GM19395 (cell line): Measurements from ENCODE around the gene SBF1.
A peak's percentile ranks its signal among the peaks of the same experiment; 100 is the strongest.

Experiments
- ATAC-seq: cut with Tn5 transposase; IDR thresholded peaks from one replicate; pipeline ENCODE4 v1.9.1; 2021; ENCODE audit warnings: mild to moderate bottlenecking, moderate library complexity; ENCODE audit not compliant: unreplicated experiment

The SBF1 gene

DNA sequence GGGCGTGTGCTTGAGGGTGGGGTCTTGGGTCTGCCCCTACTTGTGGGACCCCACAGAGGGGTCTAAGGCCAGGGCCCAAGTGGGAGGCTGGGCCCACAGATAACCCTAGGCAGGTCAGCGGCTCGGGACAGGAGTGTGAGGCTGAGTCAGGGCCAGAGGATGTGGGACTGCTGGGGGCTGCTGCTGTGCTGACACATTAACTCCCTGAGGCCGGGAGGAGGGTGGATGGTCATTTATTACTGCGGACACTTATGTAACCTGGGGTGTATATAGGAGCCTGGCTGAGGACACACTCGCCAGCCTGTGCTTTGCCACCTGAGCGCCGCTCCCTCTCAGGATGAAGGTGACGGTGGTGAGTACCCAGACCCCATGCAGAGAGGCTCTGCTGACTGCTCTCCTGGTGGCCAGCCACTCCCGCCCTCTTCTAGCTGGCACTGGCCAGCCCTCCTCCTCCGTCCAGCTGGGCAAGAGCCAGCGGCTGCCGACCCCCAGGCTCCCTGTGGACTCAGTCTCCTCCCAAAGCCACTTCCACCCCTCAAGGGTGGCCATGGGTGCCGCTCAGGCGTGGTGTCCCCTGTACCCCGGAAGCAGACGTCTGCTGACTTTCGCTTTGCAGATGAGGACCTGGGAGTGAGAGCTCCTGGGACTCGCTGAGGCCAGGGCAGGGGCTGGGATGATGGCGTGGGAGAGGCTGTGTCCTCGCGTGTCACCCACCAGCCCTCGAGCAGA lies 11.9 kb upstream of the SBF1 start, which contains the start of gene MIOX:
TSS of gene MIOX (plus strand) at position 299 of the 729 bp plus-strand sequence. CDS start at position 338, 39 bp downstream.
- no peak for ATAC-seq

DNA sequence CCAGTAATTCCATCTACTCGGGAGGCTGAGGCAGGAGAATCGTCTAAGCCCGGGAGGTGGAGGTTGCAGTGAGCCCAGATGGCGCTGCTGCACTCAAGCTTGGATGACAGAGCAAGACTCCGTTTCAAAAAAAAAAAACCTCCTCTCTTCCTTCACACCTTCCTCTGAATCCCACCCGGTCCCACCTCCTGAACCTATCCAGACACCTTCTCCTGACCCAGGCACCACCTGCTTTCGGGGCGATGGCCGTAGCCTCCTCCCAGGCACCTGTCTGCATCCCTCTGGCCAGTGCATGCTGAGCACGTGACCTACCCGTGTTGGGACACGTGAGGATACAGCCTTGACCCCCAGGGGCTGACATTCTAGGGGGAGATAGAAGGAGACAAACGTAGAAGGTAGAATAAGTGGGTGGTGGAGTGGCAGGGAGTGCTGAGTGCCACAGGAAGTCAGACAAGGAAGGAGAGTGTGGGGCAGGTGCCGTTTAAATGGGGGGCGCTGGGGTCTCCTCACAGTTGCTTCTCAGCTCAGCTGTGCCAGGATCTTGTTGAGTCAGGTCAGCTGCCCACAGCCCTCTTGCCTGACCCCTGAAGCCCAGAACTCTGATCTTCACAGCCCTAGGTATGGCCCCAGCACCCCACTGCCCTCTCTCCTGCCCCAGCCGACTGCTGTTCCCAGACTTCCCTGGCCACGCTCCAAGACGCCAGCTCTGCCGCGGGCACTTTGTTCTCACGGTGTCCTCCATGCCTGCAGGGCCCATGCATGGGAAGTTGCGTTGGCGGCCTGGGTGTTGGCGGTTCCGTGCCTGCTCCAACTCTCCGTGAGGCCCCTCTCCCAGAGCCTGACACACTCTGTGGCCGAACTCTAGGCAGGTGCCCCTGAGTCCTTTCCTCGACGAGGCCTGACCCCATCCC lies 10.6 kb upstream of the SBF1 start:
- no peak for ATAC-seq

DNA sequence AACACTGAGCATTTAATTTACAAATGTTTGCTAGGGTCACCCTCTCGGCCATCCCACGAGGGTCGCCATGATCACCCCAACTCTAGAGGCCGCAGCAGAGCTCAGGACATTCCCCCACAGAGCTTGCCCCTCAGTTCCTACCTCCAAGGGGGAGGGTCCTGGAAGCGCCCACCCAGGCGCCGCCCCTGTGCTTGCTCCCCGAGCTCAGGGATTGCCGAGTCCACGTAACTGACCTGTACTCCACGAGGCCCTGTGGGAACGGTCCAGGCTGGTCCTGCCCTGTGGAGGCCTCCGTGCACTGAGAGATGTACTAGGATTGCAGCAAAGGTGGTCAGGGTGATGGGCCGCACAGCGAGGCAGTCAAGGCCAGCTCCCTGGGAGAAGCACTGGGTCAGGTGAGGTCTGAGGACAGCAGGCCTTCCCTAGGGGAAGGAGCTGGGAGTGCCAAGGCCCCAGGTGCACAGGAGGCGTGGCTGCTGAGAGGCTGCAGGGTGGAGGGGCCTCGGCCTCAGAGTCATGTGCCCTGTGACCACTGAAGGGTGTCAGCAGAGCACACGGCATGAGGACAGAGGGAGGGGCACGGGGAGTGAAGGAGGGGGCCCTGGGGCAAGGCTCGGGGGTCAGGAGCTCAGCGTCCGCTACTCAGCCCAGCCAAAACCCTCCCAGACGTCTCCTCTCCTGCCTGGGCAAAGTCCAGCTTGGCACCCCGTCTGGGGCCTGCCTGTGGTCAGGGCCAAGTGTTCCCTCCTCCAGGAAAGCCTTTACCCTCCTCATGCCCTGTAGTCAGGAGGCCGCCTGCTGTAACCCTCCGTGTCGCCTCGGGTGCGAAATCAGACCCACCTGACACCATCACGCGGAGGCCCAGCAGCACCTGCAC lies 9.4 kb upstream of the SBF1 start:
- no peak for ATAC-seq

DNA sequence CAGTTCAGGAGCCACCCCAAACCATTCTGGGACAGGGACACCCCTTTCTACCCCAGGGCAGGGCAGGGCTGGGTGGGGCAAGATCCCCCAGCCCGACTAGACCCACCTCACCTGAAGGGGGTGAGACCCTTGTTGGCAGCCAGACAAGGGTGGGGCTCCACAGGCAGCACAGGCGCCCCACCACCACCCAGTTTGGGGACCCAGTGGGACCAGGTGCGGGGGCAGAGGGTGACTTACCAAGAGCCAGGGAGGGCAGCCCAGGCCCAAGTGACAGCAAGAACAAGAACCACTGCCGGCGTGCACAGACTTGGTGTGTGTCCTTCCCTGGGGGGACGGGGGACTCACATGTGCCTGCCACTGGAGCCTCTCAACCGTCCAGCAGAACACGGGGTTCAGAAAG lies 8.7 kb upstream of the SBF1 start:
- ATAC-seq, result no peak

DNA sequence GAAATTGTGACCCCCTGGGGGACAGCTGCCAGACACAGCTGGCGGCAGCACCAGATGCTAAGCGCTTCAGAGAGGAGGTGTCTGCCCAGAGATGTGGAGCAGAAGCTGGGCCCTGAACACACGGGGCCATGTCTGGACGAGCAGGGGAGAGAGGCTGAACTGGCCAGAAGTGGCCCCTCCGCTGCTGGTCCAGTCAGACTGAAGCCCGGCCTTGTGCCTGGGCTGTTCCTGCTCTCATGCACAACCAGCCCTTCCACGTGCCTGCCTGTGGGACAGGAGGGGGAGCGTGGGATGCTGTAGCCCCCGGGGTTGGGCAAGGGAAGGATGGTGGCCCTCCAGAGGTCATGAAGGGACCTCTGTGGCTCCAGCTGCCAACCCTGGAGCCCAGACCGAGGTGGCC lies 8.3 kb upstream of the SBF1 start:
- no peak for ATAC-seq

DNA sequence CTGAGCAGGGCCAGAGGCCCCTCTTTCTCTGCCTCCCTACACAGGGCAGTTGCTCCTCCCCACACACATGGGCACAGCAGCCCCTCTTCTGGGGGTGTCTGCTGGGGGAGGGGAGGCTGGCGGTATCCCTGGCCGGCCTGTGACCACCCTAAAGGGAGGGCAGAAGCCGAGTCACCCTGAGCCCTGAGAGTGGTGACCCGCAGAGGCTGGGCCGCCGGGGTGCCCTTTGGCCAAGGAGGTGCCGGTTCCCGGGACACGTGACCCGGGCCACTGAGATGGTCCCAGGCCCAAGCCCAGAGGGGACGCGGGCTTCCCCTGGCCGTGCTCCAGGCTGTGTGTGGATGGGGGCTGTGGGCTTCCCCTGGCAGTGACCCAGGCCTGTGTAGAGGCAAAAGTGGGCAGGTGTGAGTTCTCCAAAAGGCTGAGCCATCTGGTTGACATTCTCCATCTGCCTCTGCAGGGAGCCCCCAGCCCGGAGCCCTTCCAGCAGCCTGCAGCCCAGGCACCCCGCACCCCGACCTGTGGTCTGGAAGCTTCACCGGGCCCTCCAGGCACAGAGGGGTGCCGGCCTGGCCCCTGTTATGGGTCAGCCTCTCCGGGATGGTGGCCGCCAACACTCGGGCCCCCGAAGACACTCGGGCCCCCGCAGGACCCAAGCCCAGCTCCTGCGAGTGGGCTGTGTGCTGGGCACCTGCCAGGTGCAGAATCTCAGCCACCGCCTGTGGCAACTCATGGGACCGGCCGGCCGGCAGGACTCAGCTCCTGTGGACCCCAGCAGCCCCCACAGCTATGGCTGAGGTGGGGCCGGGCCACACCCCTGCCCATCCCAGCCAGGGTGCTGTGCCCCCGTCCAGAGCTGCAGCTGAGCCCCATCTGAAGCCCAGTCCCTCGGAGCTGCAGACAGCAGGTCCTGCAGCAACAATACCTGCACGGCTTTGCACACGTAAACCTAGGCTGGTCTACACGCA lies 7.6 kb upstream of the SBF1 start:
- ATAC-seq, result no peak

DNA sequence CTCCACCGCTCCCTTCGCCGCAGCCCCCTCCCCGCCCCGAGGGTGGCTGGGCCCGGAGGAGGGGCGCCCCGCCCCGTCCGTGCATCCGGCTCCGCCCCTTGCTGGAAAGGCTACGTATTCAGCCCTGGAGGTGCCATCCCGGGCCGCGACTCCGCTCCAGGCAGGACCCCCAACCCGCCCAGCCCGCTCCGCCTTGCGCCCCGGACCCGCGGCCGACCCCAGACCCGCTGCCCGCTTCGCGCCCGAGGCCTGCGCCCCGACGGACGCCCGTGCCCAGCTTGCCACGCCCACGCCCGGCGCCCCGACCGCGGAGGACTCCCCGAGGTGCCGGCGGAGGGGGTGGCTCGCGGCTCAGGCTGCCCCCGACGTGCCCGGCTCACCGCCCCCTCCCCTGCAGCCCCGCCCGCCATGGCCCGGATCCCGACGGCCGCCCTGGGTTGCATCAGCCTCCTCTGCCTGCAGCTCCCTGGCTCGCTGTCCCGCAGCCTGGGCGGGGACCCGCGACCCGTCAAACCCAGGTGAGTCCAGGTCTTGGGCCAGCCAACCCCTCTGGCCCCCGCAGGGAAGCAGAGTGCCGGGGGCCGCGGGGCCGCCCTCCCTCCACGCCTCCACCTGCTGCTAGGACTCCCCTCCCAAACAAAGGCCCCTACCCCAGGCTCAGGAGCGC lies 6.7 kb upstream of the SBF1 start, which contains the start of gene ADM2:
TSS of gene ADM2 (plus strand) at position 104 of the 667 bp plus-strand sequence. CDS start at position 409, 305 bp downstream.
- no peak for ATAC-seq

DNA sequence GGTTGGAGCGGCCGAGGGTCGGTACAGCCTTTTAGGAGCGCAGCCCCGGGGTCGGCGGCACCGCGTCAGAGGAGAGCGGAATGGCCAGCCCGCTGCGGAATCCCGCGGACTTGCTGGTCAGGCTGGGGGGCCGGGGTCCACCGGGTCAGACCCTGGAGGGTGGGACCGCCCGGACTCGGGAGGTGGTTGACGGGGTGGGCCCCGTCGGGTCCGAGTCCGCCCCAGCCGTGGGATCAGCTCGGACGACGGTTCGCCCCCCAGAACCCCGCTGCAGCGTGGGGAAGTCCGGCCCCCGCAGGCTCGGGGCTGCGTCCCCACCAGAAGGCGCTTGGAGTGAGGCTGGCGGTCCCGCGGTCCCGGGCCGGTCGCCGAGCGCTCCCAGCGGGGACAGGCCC lies 6.2 kb upstream of the SBF1 start:
- no peak for ATAC-seq

DNA sequence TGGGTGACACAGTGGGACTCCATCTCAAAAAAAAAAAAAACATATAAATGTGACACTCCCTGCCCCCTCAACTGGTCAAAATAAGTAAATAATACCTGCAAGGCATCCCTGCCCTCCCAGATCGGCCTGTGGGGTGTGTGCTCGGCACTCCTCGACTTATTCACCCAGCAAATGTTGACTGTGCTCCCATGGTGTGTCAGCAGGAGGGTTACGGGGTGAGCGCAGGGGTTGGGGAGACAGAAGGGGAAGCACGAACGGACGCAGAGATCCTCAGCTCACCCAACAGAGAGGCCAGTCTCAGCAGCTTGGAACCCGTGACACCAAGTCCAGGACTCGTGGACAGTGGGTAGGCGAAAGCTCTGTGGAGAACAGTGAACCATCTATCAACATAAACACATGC lies 4.9 kb upstream of the SBF1 start:
- ATAC-seq, result no peak

DNA sequence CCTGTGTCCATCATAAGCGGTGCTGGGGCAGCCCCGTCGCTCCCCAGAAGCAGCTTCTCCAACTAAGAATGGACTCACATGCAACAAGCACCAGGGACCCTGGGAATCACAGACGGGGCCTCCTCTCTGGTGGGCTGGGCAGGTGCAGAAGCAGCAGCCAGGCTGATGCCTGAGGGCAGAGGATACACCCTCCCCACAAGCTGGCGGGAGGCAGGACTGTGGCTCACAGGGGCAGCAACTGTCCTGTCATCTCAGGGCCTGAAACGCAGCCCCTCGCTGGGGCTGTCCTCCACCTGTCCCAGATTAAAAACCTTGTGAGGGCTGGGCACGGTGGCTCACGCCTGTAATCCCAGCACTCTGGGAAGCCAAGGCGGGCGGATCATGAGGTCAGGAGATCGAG lies 3.1 kb upstream of the SBF1 start:
- ATAC-seq, result no peak

DNA sequence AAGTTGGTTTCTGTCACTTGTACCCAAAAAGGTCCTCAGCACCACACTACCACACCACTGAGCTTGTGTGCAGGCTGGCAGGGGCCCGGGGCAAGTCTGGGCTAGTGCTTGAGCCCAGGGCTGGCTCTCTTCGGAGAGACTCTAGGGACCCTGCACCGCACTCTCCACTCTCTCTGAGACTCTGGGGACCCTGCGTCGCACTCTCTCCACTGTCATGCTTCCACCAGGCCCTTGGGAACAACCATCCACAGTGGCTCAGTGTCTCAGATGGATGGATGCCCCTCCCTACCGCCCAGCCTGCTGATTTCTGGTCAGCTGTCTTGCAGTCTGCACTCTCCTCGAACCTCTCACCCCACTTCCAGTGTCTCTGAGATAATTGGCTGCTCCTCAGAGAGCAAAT lies 2.0 kb upstream of the SBF1 start:
- ATAC-seq, result no peak

DNA sequence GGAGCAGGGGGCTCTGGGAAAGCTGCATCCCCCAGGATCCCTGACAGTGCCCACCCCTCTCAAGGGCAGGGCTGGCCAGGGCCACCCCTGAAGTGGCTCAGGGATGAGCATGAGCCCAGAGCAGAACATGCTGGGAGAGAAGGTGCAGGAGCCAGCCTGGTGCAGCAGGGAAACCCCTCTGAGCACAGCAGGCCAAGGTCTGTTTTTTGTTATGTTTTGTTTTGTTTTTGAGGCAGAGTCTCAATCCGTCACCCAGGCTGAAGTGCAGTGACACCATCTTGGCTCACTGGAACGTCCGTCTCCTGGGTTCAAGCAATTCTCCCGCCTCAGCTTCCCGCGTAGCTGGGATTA lies 792 bp upstream of the SBF1 start:
- no peak for ATAC-seq

DNA sequence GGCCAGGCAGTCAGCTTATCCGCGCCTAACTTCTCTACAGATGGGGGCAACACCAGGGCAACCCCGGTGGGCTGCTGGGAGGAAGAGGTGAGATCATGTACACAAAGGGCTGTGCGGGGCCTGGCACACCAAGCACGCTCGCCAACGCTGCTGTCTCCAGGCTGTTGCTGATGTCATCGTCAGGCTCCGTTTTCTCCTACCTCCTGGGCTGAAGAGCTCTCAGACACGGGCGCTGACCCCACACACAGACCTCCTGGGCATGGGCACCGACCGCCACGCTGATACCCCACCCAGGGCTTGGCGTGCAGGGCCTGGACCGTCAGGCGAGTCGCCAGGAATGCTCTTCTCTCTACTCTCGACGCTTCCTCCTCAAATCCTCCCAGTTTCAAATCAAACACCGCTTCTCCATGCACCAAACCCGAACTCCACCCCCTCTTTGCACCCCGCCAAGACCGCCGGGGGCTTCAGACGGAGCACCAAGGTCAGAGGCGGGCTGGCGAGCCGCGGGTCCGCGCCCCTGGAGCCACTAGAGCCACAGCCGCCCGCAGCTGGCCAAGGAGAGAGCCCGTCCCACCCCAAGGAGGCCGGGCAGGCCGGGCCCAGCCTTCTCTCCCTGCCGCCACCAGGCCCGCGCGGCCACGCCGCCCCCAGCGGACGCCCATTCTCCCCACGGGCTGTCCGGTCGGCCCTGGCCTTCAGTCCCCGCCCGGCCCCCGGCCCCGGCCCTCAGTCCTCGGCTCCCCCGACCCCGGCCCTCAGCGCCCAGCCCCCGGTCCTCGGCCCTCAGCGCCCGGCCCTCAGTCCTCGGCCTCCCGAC lies 772 bp downstream of the SBF1 start:
- no peak for ATAC-seq

DNA sequence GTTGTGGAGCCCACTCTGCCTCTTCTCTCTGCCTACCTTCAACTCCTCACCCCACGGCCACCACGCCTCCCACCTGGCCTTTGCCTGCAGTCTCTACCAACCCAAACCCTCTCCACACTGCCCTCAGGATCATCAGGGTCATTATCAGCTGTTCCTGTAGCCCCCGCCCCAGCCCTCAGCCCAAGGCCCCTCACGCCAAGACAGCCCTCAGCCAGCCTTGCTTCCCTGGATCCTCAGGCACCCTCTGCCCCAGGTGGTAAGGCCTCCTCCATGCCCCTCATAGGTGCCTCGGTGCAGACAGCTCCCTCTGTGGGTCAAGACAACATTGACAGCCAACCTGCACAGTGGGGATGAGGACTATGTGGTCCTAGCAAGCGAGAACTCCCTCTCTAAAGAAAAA lies 1.7 kb downstream of the SBF1 start:
- ATAC-seq, result no peak

DNA sequence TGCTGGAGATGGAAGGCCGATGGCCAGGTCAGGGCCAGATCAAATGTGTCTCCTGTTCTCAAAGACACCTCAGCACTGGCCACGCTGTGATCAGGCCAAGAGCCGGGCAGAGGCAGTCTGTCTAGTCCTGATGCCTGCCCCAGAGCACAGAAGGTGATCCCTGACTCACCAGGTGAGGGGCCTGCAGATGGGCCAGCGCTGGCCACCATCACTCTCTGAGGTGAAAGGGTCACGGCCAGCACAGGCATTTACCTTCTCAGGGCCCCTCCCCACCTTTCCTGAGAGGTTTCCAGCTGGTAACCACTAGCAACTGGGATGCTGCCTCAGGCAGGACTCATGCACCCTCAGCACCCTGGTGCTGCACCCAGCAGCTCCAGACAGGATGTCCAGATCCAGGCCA lies 2.9 kb downstream of the SBF1 start:
- ATAC-seq, result no peak

DNA sequence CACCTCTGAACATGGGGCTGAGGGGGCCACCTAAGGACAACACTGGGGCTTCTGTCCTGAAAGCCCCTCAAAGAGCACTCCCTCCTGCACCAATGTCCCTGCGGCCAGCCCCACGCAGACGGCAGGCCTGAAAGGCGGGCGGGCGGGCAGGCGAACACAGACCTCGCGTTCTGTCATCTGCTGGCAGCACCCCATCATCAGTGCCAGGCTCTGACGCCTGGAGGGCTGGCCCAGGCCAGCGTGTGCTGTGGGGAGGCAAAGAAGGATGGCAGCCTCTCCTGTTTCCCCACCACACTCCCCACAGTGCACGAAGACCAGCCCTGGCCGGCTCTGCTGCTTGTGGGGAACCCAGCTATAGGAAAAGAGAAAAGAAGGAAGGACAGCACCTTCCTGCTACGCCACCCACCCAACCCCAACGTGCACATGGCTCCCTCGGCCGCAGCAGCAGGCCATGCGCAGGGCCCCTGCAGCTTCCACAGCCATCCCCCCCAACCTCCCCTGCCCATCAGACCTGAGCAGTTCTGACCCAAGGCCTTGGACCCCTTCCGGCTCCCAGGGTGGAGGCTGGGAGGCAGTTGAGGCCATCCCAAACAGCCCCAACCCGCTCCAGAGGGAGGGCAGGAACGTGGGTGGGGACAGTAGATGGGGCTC lies 3.5 kb downstream of the SBF1 start:
- no peak for ATAC-seq

DNA sequence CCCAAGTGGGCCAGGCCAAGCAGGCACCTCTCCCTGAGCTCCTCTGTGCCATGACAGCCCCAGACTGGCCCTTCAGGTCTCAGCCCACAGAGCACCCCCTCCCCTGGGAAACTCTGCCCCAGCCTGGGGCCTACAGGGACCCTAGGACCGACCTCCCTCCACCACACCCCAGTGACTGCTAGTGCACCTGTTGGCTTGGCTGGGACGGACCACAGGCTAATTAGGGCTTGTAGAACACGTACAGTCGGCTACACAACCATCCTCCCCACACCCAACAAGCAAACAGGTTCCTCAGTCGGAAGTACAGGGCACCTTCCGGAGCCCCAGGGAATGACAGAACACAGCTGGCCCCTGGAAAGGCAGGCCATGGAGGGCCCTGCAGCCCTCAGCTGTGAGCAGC lies 4.3 kb downstream of the SBF1 start:
- ATAC-seq, result peak; percentile 4
